ENCODE measurements around the gene CDH7.

The CDH7 gene

GRCh38 chr18:65919663-65920062 is 168.9 kb downstream of the CDH7 start:
- Mint-ChIP-seq H3K9me3 (peaks cover 3% of the 10 kb centered on the region), H3K4me1 (ENCODE audit: low read depth) (no peaks in the 10 kb centered on the region), H3K27ac (no peak overlapping the region)

GRCh38 chr18:65922103-65922502 is 171.3 kb downstream of the CDH7 start:
- Mint-ChIP-seq H3K27me3 (no peaks in the 10 kb centered on the region), H3K4me1 (ENCODE audit: low read depth) (no peaks in the 10 kb centered on the region), H3K4me3 (no peak overlapping the region), H3K9me3 (peaks cover 3% of the 10 kb centered on the region), H3K36me3 (ENCODE audit: low read depth) (no peaks in the 10 kb centered on the region), H3K27ac (no peak overlapping the region)

More at GRCh38 chr18:65919663-65920062, 168.9 kb downstream of the CDH7 start:
- H3K4me3 Mint-ChIP-seq, result no peak overlapping the region
- no peaks in the 10 kb centered on the region for H3K27me3 Mint-ChIP-seq
- no peaks in the 10 kb centered on the region for H3K36me3 Mint-ChIP-seq (ENCODE audit: low read depth)

- no peaks in the 10 kb centered on the region for H3K27me3 Mint-ChIP-seq
- no peak overlapping the region for H3K4me3 Mint-ChIP-seq
- H3K36me3 Mint-ChIP-seq (ENCODE audit: low read depth), result no peaks in the 10 kb centered on the region
- no peaks in the 10 kb centered on the region for H3K4me1 Mint-ChIP-seq (ENCODE audit: low read depth)
- H3K27ac Mint-ChIP-seq, result no peak overlapping the region
- H3K9me3 Mint-ChIP-seq, result peaks cover 3% of the 10 kb centered on the region
Observed at GRCh38 chr18:65924904-65925303, 174.1 kb downstream of the CDH7 start.

- no peaks in the 10 kb centered on the region for H3K36me3 Mint-ChIP-seq (ENCODE audit: low read depth)
- H3K27ac Mint-ChIP-seq, result no peak overlapping the region
- peaks cover 7% of the 10 kb centered on the region for H3K9me3 Mint-ChIP-seq
- H3K4me1 Mint-ChIP-seq (ENCODE audit: low read depth), result no peaks in the 10 kb centered on the region
- no peaks in the 10 kb centered on the region for H3K27me3 Mint-ChIP-seq
- no peak overlapping the region for H3K4me3 Mint-ChIP-seq
Observed at GRCh38 chr18:65934874-65935273, 184.1 kb downstream of the CDH7 start.

GRCh38 chr18:65936678-65937077 is 185.9 kb downstream of the CDH7 start:
- Mint-ChIP-seq H3K4me3 (no peak overlapping the region), H3K4me1 (ENCODE audit: low read depth) (no peaks in the 10 kb centered on the region), H3K36me3 (ENCODE audit: low read depth) (no peaks in the 10 kb centered on the region), H3K27ac (no peak overlapping the region), H3K27me3 (no peaks in the 10 kb centered on the region), H3K9me3 (peaks cover 3% of the 10 kb centered on the region)

- H3K27ac Mint-ChIP-seq, result no peak overlapping the region
- no peaks in the 10 kb centered on the region for H3K27me3 Mint-ChIP-seq
- H3K36me3 Mint-ChIP-seq (ENCODE audit: low read depth), result no peaks in the 10 kb centered on the region
- peaks cover 2% of the 10 kb centered on the region for H3K9me3 Mint-ChIP-seq
- H3K4me3 Mint-ChIP-seq, result no peak overlapping the region
- no peaks in the 10 kb centered on the region for H3K4me1 Mint-ChIP-seq (ENCODE audit: low read depth)
Observed at GRCh38 chr18:65937180-65937579, 186.4 kb downstream of the CDH7 start.

- Mint-ChIP-seq H3K36me3 (ENCODE audit: low read depth) (no peaks in the 10 kb centered on the region), H3K4me3 (no peak overlapping the region), H3K9me3 (no peaks in the 10 kb centered on the region), H3K4me1 (ENCODE audit: low read depth) (no peaks in the 10 kb centered on the region), H3K27me3 (no peaks in the 10 kb centered on the region), H3K27ac (no peak overlapping the region)
Observed at GRCh38 chr18:65938592-65939372, 188.0 kb downstream of the CDH7 start.

Data from stimulated activated naive CD8-positive, alpha-beta T cell treated with anti-CD3 and anti-CD28 coated beads, Interleukin-15, Interleukin-2, amounts not matched to agents 100 ng/mL and 50 ng/mL, for 24 hours (primary cell).